Panc1 (cell line): ENCODE data around the gene TLK1. TPM values are rescaled to one million over a fixed set of nuclear protein-coding genes. Genes with fewer than 3 reads are reported as not detected.

Source experiments
- ATAC-seq: fragments of 200-7000 bp; cut with Tn5 transposase; 2 replicates; pipeline ENCODE4 v1.9.1; 2020; ENCODE audit warnings: mild to moderate bottlenecking, moderate library complexity
- BruUV-seq: library from RNA; stranded (reverse); fragments of 400-500 nt; replicated peaks from 2 replicates; lab custom pipeline; 2021; lab: Mats Ljungman, UMichigan
- CTCF ChIA-PET: fragments of 300-600 bp; sonication (Branson Sonifier 250); formaldehyde crosslinking; loops from one replicate; lab custom pipeline; 2022; ENCODE audit warnings: antibody characterized with exemption; lab: Charles Lee
- POLR2A ChIA-PET: fragments of 300-600 bp; sonication (Branson Sonifier 250); formaldehyde crosslinking; loops from one replicate; lab custom pipeline; 2022; ENCODE audit warnings: antibody characterized with exemption; lab: Charles Lee
- DNase-seq: peaks from one replicate; pipeline ENCODE4 v3.0.0-alpha.2; 2010; ENCODE audit warnings: low read depth, low spot score
- H3K27ac ChIP-seq: 2 replicates; pipeline ENCODE4 v1.5.1; 2011; ENCODE audit warnings: mild to moderate bottlenecking, low read length, inconsistent platforms
- H3K27me3 ChIP-seq: fragments of 200-500 bp; sonication (Bioruptor generic); 2 replicates; pipeline ENCODE4 v1.6.0; 2014; ENCODE audit warnings: low read length, inconsistent platforms; ENCODE audit not compliant: control insufficient read depth, insufficient read depth
- H3K36me3 ChIP-seq: fragments of 200-500 bp; sonication (Bioruptor generic); 2 replicates; pipeline ENCODE4 v1.5.1; 2014; ENCODE audit warnings: inconsistent platforms, mild to moderate bottlenecking, low read length, moderate library complexity; ENCODE audit not compliant: control insufficient read depth, insufficient read depth
- H3K4me1 ChIP-seq: 2 replicates; pipeline ENCODE4 v1.5.1; 2011; ENCODE audit warnings: inconsistent platforms, mild to moderate bottlenecking, low read length, moderate library complexity; ENCODE audit not compliant: control insufficient read depth, insufficient read depth
- H3K4me3 ChIP-seq, 2 experiments: 2 replicates each; pipeline ENCODE4 v1.5.1; 2011 to 2012; ENCODE audit warnings: low read depth in 2 of 2, low read length in 2 of 2, mild to moderate bottlenecking in 2 of 2, inconsistent platforms in 1 of 2, moderate library complexity in 1 of 2
- H3K9me3 ChIP-seq: fragments of 200-500 bp; sonication (Bioruptor generic); 2 replicates; pipeline ENCODE4 v1.5.1; 2014; ENCODE audit warnings: low read depth, mild to moderate bottlenecking, inconsistent platforms, low read length, moderate library complexity; ENCODE audit not compliant: control insufficient read depth, insufficient read depth
- POLR2AphosphoS5 ChIP-seq: IDR thresholded peaks from 2 replicates; pipeline ENCODE4 v1.6.1; 2012; ENCODE audit warnings: mild to moderate bottlenecking, low read depth, low read length, moderate library complexity
- SIN3A ChIP-seq: IDR thresholded peaks from 2 replicates; pipeline ENCODE4 v1.6.1; 2012; ENCODE audit warnings: low read depth, mild to moderate bottlenecking, low read length, moderate library complexity, borderline replicate concordance; ENCODE audit not compliant: insufficient read depth
- TCF7L2 ChIP-seq: IDR thresholded peaks from 2 replicates; pipeline ENCODE4 v1.6.1; 2011; ENCODE audit warnings: mild to moderate bottlenecking, low read depth, low read length, inconsistent platforms
- in situ Hi-C: cut with HindIII; loops from 2 replicates; pipeline ENCODE4 v1.10.0; 2016; ENCODE audit warnings: low sequenced_read_pairs, low pct_unique_long_range_greater_than_20kb
- intact Hi-C: fragments of 100-400 bp; cut with micrococcal nuclease; formaldehyde crosslinking; loops from one replicate; pipeline ENCODE4 v1.10.0; 2022; ENCODE audit not compliant: unreplicated experiment
- total RNA-seq: library from RNA; stranded (reverse); gene quantifications from one replicate; pipeline ENCODE4 v1.2.1, GENCODE V29; 2021; ENCODE audit not compliant: unreplicated experiment
- TF ChIP-seq, protein P1 (sequence below): fragments of 450-650 bp; IDR thresholded peaks from 2 replicates; pipeline ENCODE4 v1.5.1; 2017; ENCODE audit warnings: mild to moderate bottlenecking
- TF ChIP-seq, protein P2 (sequence below), 2 experiments: IDR thresholded peaks; 2 replicates each; pipeline ENCODE4 v1.6.1; 2011 to 2012; ENCODE audit warnings: low read depth in 2 of 2, control low read depth in 1 of 2, low read length in 1 of 2, mild to moderate bottlenecking in 1 of 2, moderate library complexity in 1 of 2; ENCODE audit not compliant: insufficient read depth in 1 of 2

Gene TLK1
- total RNA-seq, 1 experiment from 2014 or later = 92.9 TPM

DNA sequence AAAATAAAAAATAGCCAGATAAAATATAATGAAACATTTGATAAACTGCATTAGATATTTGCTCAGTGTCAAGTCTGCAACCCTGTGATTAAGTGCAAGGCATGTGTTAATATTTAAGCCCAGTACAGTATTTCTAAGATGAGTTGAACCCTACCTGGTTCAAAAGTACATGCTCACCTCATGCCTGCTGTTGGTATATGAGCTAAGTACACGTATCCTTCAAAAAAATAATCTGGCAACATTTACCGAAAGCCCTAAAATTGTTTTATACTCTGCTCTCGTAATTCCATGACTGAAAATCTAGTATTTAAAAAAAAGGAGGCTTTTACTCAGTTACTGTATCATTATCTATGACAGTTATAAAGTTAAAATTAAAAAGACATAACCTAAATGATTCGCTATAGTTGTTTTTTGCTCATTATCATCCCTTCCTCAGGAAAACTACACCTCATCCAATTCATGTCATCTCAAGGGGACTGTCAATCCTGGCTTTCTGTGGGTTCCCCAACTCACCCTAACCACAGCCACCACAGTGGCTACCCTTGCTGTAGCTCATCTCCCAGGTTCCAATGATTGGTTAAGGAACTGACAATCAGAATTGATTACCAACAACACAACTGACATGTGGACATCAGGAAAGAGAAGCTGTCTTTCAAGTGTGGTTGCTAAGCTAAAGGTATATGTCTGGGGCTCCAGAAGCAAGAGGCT lies 10.6 kb downstream of the TLK1 start:
- no peaks in the 10 kb centered on the region for H3K9me3 ChIP-seq

DNA sequence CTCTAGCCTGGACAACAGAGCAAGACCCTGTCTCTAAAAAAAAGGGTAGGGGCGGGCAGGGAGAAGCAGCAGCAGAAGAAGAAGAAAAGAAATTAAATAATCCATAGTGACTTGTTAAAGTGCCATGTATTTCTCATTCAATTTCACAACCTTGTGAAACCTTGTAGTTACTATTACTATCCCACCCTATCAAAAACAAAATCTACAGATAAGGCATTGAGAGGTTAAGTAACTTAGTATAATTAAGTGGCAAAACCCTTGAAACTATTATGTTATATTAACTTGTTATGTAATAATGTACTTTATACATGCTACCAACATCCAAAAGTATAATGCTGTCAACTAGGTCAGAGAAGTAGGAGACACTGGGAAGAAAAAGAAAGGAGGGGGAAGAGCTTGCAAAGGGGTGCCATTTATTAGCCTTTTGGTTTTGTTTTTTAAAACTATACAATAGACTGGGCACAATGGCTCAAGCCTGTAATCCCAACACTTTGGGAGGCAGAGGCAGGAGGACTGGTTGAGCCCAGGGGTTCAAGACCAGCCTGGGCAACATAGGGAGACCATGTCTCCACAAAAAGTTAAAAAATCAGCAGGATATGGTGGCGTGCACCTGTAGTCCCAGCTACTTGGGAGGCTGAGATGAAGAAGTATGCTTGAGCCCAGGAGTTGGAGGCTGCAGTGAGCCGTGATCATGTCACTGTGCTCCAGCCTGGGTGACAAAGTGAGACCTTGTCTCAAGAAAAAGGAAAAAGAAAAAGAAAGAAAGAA lies 11.3 kb downstream of the TLK1 start:
- Histone ChIP-seq H3K4me3 (no peak overlapping the region), H3K27ac (no peak overlapping the region), H3K9me3 (no peaks in the 10 kb centered on the region; the same call in 1 of the 2 replicates), H3K27me3 (no peaks in the 10 kb centered on the region), H3K4me1 (peaks cover 19% of the 10 kb centered on the region), H3K36me3 (no peaks in the 10 kb centered on the region)
- ChIA-PET CTCF (no interaction called here), POLR2A (interaction anchor here (0.6 kb wide), 1 partner anchor 241 kb away, joined by 4 read pairs; no protein-coding TSS in a partner anchor)
- DNase-seq = no peak
- TF ChIP-seq TCF7L2 (no peak), POLR2AphosphoS5 (no peak)
- TF ChIP-seq, protein P1, sequence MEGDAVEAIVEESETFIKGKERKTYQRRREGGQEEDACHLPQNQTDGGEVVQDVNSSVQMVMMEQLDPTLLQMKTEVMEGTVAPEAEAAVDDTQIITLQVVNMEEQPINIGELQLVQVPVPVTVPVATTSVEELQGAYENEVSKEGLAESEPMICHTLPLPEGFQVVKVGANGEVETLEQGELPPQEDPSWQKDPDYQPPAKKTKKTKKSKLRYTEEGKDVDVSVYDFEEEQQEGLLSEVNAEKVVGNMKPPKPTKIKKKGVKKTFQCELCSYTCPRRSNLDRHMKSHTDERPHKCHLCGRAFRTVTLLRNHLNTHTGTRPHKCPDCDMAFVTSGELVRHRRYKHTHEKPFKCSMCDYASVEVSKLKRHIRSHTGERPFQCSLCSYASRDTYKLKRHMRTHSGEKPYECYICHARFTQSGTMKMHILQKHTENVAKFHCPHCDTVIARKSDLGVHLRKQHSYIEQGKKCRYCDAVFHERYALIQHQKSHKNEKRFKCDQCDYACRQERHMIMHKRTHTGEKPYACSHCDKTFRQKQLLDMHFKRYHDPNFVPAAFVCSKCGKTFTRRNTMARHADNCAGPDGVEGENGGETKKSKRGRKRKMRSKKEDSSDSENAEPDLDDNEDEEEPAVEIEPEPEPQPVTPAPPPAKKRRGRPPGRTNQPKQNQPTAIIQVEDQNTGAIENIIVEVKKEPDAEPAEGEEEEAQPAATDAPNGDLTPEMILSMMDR = no peak
- intact Hi-C loops = no loop called here
- no peak for ATAC-seq
- no TSS peak for BruUV-seq
- in situ Hi-C loops = no loop called here

More for the DNA sequence above, 10.6 kb downstream of the TLK1 start:
- Histone ChIP-seq H3K36me3 (no peaks in the 10 kb centered on the region), H3K4me1 (peaks cover 27% of the 10 kb centered on the region), H3K27ac (no peak overlapping the region), H3K27me3 (no peaks in the 10 kb centered on the region), H3K4me3 (no peak overlapping the region)
- no peak for ATAC-seq
- CTCF ChIA-PET = no interaction called here
- in situ Hi-C loops (no loop called here), intact Hi-C loops (loop anchor here (10.0 kb wide), 1 partner anchor 175 kb away; no protein-coding TSS in a partner anchor)
- no TSS peak for BruUV-seq
- TF ChIP-seq, protein P2, sequence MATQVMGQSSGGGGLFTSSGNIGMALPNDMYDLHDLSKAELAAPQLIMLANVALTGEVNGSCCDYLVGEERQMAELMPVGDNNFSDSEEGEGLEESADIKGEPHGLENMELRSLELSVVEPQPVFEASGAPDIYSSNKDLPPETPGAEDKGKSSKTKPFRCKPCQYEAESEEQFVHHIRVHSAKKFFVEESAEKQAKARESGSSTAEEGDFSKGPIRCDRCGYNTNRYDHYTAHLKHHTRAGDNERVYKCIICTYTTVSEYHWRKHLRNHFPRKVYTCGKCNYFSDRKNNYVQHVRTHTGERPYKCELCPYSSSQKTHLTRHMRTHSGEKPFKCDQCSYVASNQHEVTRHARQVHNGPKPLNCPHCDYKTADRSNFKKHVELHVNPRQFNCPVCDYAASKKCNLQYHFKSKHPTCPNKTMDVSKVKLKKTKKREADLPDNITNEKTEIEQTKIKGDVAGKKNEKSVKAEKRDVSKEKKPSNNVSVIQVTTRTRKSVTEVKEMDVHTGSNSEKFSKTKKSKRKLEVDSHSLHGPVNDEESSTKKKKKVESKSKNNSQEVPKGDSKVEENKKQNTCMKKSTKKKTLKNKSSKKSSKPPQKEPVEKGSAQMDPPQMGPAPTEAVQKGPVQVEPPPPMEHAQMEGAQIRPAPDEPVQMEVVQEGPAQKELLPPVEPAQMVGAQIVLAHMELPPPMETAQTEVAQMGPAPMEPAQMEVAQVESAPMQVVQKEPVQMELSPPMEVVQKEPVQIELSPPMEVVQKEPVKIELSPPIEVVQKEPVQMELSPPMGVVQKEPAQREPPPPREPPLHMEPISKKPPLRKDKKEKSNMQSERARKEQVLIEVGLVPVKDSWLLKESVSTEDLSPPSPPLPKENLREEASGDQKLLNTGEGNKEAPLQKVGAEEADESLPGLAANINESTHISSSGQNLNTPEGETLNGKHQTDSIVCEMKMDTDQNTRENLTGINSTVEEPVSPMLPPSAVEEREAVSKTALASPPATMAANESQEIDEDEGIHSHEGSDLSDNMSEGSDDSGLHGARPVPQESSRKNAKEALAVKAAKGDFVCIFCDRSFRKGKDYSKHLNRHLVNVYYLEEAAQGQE (IDR thresholded peaks at IDR 0.05; ENCODE audit: insufficient read depth in 1 of 2, low read depth in 2 of 2, low read length in 1 of 2) = no peak
- TF ChIP-seq SIN3A = no peak
- TF ChIP-seq POLR2AphosphoS5 = no peak
- no peak for TF ChIP-seq TCF7L2
- TF ChIP-seq, protein P1 = no peak
- POLR2A ChIA-PET = no interaction called here
- no peak for DNase-seq
